Embryonic facial prominence (tissue), 1 donor: Measurements from ENCODE around the gene SORD.
"Not testable (repeated sequence)": the region's sequence is repeated elsewhere in the genome, so short reads cannot be mapped to it uniquely, and the experiment has no call there.

ENCODE experiments used
- DNase-seq: peaks from one replicate; pipeline ENCODE4 v3.0.0-alpha.2; 2016; ENCODE audit errors: extremely low spot score

The SORD gene

DNA sequence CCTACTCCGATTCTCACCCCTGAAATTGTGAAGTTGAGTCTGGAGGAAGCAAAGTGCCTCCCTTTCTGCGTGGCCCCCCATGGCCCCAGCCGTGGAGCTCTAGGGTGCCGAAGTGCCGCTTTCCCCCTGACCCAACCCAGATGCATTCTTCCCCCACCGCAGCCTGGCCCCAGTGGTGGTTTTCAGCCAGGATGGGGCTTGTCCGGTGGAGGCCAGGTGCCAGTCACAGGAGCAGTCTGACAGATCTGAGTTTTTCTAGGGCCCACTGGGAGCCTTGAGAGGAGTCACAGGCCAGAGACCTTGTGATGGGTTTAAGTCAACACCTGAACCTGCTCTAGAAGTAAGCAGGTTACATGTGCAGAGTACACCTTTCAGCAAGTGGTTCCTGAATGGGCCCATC, 39.3 kb downstream of the SORD start:
- DNase-seq, result not testable (repeated sequence)

DNA sequence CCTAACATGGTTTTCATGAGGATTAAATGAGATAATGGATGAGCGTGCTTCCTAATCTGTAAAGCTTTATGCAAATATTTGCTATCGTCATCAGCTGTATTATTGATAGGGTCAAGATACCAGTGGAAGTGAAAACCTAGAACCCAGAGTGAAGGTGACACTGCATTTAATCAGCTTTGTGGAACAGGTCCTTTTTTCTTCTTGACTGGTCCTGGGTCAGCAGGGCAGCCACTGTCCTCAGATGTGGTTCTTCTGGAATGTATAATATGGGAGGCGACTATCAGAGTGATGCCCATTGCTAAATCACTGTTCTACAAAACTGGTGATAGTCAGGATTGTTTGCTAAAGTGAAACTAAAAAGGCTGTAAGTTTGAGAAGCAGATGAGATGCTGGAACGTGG, 41.4 kb downstream of the SORD start:
- no peak for DNase-seq

- DNase-seq, result not testable (repeated sequence)
Observed at GRCh38 chr15:45069942-45070360, 47.0 kb downstream of the SORD start.

GRCh38 chr15:45073602-45074001, 50.6 kb downstream of the SORD start:
- not testable (repeated sequence) for DNase-seq

DNA sequence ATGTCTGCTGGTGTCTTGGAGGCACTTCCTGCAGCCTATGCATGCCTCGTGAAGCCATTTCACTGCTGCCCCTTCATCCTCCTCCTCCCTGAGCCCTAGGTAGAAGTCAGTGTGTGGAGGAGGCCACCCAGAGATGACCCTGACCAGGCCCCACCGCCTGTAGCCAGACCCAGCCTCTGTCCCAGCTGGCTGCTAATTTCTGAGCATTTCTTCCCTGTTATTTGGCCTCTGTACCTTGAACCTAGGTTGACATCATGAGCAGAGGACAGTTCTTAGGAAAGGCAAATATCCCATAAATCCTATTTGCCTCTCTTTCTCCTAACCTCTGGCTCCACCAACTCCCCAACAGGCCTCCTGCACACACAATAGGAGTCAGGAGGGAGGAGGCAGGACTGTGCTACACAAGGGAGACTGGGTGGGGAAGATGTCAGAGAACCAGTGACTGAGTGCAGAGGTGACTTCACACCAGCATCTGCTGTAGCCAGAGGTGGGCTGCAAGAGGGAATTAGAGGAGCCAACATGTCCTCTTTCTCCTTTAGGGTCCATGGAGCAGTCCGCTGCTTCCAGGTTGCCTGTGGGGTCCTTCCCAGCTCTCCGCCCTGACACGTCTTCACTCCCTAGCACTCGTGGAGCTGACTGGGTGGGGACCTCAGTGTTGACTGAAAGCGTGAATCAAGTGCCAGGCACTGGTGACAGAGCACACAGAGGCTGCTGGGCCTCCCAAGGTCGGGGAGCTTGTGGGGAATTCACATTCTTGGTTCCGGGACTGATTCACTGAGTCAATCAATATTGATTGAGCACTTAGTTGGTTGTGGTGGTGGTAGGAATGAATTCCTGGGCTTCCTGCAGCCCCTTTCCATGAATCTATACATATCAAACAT, 52.7 kb downstream of the SORD start:
- DNase-seq, result not testable (repeated sequence)

GRCh38 chr15:45077391-45077790, 54.4 kb downstream of the SORD start:
- not testable (repeated sequence) for DNase-seq

DNA sequence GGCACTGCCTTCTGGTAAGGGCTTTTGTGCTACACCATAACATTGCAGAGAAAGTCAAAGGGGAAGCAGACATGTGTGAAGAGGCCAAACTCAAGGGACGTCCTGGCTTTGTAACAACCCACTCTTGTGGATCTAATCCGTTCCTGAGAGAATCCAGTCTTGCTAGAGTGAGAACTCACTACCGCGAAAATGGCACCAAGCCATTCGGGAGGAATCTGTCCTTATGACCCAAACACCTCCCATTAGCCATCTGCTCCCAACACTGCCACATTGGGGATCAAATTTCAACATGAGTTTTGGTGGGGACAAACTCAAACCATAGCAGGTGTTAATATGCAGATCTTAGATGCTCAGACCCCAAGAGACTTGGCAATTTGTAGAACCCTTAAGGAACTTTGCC, 56.2 kb downstream of the SORD start:
- DNase-seq, result not testable (repeated sequence)

DNA sequence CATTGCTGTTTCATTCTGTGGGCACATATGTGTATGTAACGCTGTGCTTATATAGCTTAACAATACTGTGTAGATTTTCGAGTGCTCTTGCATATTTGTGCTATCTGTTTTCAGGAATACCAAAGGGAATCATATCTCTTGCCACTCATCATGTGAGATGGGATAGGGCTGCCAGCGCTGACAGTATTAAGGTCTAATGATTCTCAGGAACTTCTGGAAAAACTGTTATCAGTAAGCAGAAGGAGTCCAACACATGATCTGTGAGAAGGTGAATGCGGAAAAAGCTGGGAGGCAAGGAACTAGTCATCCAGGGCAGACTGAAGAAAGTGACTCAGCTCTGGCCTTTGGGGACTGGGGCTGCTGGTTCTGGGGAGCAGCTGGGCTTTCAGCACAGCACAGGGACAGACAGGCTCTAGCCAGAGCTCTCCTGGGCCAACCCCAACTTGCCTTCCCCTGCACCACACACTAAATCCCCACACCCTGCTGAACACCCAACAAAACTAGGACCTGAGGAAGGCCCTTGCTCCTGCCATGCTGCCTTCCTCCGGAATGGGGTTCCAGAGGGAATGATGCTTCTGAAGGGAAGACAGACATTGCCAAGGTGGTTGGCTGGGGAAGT, 56.7 kb downstream of the SORD start:
- DNase-seq, result not testable (repeated sequence)

DNA sequence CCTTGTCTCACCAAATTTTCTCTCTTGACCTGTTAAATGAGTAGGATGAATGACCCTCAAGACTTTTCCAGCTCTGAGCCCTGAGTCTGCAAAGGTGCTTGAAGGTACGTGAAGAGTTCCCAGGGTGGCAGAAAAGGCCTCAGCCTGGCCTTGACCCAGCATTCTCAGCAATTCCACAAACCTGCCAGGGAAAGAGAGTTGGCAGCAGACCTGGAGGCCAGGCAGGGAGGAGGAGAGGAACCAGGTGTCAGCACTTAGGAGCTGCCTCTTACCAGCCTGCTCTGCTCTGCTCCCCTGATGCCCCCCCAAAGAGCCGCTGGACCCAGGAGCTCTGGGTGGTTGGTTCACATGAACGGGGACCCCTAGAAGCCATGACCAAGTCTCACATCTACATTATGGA, 57.6 kb downstream of the SORD start:
- DNase-seq, result not testable (repeated sequence)

GRCh38 chr15:45082412-45082811, 59.4 kb downstream of the SORD start:
- not testable (repeated sequence) for DNase-seq

DNA sequence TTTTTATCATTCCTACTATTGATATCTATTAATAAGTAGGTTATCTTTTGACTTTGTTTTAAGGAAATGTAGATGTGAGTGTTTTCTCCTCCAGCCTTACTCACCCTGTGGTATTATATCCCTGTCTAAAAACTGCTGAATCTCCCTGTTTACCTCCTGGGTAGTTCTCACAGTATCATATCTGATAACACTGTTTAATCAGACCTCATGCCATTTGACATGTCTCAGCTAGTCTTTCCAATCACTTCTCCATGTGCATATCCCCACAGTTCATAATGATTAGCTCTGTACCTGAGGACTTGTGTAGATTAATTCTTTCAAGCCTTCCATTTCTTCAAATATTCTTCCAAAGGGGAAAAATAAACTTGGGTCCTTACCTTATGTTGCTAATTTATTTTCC, 60.2 kb downstream of the SORD start:
- no peak for DNase-seq

DNA sequence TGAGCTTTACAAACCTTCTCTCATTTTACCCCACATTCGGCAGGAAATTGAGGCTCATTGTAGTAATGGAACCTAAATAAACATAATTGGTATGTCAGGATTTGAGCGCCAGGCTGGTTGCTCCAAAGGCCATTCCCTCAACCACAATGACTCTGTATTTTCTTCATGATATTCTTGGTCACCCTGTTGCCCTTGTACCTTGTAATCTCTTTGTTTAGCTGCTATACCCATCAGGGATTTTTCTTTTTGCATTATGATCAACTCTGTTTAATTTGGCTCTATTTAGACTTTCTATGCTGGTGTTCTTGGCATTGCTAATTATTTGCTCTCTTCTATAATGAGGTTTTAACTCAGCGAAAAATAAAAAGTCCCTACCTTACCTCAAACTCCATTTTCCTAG, 61.2 kb downstream of the SORD start:
- no peak for DNase-seq

DNA sequence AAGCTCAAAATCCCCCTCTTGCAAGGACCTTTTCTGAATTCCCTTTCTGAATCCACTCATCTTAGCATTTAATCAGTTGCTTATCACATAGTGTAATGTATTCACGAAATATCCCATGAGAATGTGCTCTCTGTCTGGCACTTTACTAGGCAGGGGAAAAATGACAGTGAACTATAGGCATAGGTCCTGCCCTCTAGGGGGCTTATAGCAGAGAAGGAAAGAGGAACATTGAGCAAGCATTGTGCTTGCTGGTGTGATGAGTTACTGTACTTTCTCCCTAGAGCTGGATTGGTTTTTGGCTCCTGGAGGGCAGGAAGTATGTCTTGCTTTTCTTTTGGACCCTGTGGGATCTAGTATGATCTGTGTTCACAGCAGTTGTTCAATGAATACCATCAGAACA, 64.5 kb downstream of the SORD start:
- no peak for DNase-seq

DNA sequence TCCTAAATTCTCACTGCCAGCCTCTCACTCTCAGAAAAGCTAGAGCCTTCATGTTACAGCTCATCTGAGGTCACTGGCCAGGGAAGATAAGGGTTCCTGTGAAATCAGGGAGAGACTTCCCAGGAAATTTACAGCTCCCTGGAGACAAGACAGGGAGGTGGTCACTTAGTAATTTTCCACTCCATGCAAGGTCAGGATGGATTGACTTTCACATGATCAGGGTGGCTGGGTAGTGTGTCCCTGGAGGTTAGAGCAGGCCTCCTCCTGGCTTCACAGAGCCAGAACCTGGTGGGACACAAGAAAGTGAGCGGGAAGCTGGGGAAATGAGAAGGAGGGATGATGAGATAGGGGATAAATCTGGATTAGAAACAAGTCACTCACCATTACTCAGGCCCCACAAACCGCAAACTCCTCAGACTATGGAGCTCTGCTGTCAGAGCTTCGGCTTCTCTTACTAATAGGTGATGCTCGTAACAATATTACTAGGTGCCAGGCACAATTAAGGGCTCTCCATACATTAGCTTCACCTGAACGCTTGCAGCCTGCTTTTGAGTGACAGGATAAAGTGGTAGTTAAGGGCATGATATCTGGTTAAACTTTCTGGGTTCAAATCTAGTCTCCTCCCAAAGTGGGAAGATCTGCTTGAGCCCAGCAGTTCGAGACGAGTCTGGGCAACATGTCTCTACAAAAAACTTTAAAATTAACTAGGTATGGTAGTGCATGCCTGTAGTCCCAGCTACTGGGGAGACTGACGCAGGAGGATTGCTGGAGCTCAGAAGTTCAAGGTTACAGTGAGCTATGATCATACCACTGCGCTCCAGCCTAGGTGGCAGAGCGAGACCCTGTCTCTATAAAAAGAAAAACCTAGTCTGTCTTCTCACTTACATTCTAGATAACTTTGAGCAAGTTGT, 66.1 kb downstream of the SORD start:
- DNase-seq, result no peak

DNA sequence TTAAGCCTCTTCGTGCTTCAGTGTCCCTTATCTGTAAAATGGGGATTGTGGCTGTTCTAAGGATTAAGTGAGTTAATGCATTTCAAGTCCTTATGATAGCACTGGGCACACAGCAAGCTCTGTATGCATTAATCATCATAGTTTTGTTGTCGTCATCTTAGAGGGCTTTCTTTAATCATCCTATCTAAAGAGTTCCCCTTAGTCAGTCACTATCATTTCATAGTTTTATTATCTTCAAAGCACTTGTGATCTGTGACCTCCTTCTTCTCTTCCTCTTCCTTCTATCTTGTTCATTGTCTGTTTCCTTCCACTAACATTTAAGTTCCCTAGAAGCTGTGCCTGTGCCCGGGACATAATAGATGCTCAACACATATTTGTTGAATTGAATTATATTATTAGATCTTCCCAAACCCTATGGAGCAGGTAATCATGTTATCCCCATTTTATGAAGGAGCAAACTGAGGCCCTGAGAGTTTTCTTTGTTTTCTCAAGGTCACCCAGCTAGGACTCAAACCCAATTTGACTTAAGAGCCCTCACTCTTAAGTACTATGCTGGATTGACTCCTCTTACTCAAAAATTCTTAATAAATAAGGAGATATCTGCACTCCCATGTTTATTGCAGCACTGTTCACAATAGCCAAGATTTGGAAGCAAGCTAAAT, 66.8 kb downstream of the SORD start:
- no peak for DNase-seq

- no peak for DNase-seq
Observed at GRCh38 chr15:45091161-45091560, 68.2 kb downstream of the SORD start.

GRCh38 chr15:45091576-45091975, 68.6 kb downstream of the SORD start:
- no peak for DNase-seq

DNA sequence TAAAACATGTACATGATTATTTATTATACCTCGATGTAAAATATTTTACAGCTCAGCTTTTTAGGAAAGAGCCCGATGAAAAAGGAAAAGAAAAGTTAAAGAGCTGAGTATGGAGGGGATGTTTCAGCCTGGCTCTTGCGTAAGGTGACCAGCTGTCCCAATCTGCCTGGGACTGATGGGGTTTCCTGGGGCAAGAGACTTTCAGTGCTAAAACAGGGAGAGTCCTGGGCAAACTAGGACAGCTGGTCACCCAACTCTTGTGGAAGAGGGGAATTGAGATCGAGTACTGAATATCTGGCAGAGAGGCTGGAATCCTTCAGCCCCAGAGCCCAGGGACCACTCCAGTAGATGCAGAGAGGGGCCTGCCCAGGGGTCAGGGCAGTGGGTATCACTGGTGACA, 70.0 kb downstream of the SORD start:
- no peak for DNase-seq

DNA sequence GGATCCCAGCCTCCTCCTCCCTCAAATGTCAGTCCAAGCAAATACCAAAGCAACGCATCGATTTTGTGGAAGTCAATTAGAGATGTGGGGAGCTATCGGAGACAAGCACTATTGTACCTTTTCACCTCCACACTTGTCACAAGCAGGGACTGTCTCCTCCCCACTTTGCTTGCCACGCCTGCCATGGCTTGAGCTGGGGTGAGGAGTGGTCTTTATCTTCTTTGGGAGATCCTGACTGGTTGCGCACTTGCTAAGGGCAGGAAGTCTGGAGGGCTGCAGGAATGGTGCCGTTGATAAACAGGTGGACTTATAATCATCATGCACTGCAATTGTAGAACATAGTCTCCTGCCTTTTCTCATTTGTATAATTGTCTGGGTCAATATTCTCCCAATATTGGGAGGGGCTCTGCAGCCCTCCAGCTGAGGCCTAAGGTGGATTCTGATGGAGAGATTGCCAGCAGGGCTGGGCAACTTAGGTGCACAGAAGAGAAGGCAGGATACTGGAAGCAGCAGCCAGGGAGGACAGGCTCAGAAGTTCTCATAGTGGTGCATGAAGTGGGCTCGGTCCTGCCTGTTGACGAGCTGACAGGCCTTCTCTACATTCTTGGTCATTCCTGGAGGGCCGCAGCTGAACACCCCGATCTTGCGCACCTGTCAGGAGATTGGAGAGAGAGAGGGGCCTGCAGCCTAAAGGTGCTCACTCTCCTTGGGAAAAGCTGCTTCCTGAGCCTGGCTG, 70.8 kb downstream of the SORD start:
- no peak for DNase-seq

DNA sequence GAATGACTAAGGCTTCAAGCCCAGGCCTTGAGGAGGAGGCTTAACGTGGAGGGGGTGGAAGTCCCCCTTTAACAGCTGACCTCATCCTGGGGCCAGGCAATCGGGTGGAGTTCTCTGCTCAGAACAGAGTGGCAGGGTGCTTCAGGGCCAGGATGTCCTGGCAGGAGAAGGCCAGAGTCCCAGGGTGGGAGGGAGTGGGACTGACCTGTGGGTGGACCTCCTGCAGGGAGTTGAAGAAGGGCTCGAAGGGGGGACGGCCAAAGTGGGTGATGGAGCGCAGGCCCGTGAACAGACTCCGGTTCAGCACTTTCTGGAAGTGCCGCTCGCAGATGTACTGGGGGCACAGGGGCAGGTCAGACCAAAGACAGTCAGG, 71.3 kb downstream of the SORD start:
- no peak for DNase-seq

DNA sequence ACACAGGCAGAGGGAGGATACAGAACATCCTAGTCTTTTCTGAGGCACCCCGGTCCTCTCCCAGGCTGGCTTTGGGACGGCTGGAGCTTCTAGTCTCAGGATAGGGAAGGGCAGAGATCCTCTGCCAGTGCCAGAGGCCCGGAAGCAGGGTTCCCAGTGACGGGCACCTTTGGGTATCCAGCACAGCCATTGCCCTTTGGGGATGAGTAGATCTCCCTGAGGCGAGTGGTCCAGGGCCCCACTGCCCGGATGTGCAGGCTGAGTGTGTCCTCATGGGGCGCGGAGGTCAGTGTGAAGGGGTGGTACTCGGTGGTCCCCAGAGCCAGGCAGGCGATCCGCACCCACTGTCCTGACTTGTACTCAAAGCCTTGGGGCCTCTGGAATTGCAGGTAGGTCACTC, 72.7 kb downstream of the SORD start:
- DNase-seq, result no peak
